HG02884 (cell line): Measurements from ENCODE around the gene POLR3K.

ENCODE experiments used
- ATAC-seq: cut with Tn5 transposase; IDR thresholded peaks from one replicate; pipeline ENCODE4 v1.9.1; 2021; ENCODE audit warnings: mild to moderate bottlenecking, moderate library complexity; ENCODE audit not compliant: unreplicated experiment

POLR3K gene

DNA sequence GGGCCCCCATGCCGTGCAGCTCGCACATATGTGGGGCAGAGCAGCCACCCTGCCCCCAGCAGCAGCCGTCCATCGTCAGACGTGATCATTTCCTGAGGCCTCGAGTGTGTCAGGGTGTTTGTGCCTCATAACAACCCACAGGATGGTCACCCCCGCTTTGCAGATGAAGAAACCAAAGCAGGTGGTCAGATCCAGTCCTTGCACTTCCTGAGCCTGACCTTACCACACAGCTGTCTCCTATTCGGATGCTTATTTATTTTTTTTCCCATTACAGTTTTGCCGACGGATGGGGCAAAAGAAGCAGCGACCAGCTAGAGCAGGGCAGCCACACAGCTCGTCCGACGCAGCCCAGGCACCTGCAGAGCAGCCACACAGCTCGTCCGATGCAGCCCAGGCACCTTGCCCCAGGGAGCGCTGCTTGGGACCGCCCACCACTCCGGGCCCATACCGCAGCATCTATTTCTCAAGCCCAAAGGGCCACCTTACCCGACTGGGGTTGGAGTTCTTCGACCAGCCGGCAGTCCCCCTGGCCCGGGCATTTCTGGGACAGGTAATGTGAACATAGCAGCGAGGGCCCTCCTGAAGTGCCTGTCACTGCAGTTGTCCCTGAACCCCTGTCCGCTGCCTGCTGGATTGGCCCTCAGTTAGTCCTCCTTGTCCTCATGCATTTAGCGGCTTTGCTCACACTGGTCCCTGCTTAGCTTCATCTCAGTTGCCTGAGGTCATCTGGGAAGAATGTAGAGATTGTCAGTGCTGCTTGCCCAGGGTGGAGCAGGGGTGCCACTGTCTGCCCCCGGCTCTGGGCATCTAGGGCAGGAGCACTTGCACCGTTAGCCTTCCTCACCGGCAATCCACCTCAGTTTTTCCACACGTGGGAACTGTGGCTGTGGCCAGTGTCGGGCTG, 26.0 kb upstream of the POLR3K start:
- ATAC-seq, result no peak

DNA sequence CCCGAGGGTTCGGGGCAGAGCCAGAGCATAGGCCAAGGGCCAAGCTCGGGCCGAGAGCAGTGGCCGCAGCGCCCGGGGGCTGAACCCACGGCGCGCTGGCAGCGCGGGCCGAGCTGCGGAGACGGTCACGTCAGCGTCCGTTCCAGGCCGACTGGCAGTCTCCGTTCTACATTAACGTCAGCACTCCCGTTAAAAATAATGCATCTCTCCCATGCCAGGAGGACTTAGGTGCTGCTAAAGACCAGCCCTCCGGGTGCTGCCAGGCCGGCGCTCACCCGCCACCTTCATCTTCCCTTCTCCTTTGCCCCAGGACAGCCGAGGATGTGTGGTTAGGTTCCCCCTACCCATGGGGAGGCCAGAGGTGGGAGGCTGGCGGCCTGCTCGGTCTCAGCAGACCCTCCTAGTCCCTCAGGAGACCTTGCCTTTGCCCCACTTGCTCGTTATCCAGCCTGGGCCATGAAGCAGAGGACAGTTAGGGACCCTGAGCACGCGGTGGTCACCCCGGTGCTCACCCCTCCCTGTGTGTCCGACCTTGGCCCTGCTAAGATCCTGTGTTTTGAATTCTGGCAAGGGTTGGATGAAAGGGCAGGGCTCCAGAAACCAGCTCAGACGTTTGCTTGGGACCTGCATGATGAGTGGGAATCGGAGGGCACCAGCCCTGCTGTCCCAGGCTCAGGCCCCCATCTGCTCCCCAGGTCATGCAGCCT, 25.2 kb upstream of the POLR3K start:
- no peak for ATAC-seq

DNA sequence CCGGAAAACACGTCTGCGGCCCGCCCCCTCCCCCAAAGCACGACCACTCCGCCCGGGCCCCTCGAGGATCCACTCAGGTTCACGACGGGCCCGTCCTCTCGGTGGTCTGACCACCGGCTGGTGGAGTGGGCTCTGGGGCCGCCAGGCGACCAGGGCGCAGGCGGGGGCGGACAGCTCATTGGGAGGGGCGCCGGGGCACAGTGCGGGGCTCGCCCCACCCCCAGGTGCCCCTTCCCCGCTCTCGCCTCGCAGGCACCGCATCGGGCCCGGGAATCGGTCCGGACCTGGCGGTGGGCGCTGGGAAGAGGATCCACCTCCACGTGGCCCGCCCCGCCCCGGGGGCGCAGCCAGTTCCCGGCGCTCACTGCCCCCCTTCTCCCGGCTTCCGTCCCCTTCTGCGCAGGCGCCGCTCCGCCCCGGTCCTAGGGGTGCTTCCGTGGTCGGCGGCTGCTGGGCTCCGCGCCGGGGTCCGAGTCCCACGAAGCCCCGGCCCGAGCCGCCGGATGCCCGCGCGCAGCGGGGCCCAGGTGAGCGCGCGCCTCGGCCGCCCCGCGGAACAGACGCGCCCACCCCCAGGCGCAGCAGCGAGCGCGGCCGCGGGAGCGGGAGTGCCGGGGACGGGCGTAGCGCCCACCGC, 24.5 kb upstream of the POLR3K start, which contains the start of gene MPG:
Gene MPG, plus strand, starts transcription at position 419 of the 637 bp plus-strand sequence. Its CDS starts 85 bp downstream, at position 504.
- ATAC-seq, result peak; percentile 65

DNA sequence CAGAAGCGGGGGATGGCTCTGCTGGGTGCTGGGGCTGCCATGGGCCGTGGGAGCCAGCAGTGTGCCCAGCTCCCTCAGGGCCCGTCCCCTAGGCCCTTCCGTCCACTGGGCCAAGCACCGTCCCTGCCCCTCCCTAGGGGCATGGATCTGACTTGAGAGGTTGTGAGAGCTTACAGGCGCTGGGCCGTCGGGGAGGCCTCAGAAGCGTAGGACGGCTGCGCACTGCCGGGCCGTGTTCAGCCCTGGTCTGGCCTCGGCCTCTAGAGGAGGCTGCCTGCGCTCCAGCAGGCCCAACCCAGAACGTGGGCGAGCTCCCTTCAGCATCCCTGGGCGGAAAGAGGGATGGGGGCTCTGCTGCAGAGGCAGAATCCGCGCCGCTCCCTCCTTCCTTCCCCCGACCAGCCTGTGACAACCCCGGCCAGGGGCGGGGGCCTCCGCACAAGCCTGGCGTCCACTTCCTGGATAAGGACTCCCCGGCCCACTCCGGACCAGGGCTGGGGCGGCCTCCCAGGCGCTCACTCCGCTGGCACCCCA, 23.9 kb upstream of the POLR3K start:
- ATAC-seq, result peak; percentile 24

DNA sequence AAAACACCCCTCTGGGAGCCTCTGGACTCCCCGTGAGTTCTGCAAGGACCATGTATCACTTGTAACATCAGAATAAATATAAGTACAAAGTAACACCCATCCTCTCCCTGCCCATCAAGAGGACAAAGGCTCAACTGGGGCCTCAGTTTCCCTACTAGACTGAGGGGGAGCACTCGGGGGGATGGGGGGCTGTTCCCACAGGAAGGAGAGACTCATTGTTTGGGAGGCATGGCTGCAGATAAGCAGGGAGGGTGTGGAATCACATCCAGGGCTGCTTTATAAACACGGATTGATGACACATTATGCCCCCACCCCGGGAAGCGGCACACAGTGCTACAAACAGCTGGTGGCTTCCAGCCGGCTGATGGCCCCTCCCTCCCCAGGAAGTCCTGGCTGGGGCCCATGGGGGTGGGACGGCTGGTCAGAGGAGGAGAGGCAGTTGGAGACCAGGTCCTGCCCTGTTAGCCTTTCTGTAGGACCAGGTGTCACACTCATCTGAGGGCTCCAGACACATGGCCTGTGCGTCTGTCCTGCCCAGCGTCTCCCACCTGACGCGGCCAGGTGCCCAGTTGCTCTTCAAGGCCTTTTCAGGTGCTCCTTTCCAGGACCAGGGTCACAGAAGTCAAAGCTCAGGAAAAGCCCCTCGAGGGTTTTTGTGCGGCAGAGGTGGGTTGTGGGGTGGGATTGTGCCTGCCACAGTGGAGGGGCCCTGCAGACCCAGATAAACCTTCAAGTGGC, 23.3 kb upstream of the POLR3K start:
- ATAC-seq, result no peak

DNA sequence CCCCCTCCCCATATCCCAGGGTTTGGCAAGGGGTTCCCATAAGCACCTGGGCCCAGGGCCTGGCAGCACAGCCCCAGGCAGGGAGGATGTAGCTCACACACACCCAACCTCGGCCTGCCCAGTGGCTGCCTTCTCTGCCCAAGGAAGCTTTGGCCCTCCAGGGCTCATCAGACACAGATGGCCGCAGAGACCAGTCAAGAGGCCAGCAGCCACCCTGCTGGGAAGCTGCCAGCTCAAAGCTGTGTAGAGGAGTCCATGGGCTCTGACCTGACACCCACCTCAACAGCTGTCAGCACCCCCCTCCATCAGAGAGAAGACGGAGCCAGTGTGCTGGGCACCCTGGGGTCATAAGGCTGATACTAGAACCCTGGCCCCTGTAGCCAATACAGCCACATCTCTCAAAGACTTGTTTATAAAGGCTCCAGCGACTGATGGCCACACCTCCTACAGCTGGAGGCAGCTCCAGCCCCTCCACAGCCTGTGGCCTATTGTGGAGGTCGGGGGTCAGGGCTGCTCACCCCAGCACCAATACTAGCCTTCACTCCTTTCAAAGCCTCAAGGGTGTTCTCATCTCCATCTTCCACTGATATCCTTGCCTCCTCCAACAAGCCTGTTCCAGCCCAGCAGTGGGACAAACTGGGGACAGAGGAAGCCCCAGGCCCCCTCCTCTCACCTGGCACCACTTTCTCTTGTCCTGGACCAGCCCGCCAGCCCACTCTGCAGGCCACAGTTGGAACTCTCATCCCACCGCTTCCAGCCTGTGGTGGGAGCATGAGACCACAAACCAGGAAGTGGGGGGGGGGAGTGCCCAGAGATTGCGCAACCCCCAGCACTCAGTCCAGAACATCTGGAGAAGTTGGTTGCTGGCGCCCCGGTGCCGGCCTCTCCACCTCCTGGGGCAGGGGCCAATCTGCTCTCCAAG, 22.4 kb upstream of the POLR3K start:
- no peak for ATAC-seq

DNA sequence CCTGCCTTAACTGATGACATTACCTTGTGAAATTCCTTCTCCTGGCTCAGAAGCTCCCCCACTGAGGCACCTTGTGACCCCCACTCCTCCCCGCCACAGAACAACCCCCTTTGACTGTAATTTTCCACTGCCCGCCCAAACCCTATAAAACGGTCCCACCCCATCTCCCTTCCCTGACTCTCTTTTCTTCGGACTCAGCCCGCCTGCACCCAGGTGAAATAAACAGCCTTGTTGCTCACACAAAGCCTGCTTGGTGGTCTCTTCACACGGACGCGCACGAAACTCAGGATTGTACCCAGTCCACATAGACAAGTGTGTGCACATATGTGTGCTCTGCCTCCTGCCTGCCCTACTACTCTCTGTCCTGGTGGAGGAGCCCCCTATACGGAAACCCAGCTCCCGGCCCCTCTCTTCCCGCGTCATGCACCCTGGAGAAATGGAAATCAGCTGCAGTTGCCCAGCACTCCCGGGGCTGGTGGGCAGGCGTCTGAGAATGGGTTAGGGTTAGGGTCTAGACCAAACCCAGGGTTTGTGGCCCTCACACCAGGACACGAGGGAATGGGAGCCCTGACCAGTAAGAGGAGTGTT, 21.4 kb upstream of the POLR3K start:
- ATAC-seq, result no peak

DNA sequence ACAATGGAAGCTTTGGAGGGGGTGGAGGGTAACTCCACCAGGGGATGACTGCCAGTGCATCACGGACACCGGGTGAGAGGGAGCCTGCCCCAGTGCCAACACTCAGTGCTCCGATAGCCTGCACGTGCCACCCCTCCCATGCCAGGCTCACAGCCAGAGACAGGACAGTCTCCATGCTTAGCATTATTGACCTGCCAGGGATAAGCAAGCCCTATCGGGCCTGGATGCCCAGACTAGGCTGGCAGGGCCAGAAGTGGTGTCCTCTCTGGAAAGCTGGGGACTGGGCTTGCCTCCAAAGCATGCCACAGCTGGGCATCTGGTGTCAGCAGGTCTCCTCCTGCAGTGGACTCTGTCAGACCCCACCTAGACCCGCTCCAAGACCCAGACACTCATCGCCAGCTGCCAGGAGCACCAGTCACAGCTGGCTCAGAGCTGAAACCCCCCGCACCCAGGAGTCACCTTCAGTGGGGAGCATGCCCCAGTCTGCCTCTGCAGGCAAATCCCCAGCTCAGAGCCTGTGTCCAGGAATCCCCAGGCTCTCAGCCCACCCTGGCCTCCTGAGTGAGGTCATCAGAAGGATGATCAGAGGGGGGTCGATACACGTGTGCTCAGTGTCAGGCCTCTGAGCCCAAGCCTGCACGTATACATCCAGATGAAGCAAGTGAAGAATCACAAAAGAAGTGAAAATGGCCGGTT, 20.8 kb upstream of the POLR3K start:
- no peak for ATAC-seq

DNA sequence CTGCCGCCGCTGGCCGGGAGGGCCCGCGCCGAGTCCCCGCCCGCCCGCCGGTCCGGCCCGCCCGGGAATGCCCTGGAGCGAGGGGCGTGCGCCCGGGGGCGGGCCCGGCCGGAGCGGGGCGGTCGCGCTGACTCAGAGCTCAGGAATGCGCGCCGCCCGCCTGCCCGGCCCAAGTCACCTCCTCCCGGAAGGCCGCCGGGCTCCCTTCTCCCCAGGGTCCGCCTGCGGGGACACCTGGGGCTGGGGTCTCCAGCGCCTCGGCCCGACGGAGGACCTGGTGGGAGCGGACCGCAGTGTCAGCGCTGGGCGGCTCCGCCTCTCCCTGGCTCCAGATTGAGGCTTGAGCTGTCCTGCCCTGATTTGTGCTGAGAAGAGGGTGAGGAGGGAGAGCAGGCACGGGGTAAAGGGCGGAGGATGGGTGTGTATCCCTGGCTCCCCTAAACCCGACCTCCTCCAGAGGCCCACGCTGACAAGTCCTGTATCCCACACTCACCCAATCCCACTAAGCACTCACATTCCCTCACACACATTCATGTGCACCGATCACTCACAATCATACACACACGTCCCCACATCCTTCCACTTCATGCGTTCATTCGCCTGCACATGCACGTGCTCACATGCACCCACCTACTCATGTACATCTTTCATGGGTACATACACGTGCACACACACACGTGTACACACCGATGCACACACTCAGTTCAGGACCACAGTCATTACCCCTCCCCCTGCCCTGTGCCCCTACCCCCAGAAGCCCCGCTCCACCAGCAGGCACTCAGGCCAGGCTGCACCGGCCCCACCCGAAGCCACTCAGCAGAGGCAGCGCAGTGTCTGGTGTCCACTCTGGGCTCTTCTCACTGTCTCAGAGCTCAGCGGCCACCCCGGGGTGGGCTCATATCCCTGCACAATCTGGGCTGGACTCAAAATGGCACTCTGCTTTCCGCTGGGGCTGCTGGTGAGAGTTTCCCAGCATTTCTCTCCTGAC, 19.4 kb upstream of the POLR3K start, which contains the start of gene RHBDF1:
Gene RHBDF1, minus strand, starts transcription at position 71 of the 988 bp plus-strand sequence. CDS start 7,616 bp downstream, outside the sequence.
- ATAC-seq, result no peak

DNA sequence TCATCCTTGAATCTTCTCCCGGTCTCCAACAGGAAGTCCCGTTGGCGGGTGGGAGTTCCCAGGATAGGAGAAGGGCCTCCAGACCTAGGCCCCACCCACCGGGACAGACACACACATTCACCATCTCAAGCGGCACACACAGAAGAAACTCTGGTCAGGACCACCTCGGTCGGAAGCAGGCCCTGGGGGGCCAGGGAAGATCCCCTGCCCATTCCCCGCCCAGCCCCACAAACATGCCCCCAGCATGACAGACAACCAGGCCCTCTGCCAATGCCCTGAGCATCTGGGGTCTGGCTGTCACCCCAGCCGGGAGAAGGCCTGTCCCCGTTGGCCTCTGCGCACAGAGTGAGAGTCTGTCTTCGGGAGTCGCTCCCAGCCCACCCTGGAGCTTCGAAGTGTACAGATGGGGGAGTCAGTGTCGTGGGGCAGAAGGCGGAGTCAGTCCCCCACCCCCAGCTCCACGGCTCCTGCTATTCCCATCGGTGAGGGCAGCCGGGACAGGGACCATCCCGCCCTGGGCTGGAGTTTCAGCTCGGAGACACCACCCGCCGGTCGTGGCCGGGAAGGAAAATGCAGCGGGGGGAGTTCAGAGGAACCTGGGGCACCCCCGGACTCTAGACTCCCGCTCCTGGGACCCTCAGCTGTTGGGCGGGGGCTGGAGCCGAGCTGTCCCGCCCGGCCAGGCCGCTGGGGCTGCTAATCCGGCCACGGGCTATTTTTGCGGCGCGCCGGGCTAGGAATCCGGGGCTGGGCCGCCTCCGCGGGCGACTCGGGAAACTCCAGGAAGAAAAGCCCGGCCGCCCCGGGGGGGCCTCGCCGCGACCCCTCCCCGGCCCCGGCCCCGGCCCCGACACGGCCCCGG, 18.4 kb upstream of the POLR3K start:
- no peak for ATAC-seq

DNA sequence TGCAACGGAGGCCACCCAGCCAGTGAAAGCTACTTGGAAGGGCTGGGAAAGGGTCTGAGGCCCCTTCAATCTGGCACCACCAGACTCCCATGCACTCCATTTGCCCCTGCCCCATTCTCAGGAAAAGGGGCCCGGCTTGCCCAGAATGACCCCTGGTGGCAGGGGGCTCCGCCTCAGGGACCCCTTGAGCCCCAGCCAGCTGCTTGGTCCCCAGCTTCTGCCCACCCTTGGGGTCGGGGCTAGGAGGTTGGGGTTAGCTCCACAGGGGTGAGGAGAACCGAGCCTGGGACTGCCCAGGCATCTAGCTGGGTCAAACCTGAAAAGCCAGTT, 17.8 kb upstream of the POLR3K start:
- ATAC-seq, result no peak

DNA sequence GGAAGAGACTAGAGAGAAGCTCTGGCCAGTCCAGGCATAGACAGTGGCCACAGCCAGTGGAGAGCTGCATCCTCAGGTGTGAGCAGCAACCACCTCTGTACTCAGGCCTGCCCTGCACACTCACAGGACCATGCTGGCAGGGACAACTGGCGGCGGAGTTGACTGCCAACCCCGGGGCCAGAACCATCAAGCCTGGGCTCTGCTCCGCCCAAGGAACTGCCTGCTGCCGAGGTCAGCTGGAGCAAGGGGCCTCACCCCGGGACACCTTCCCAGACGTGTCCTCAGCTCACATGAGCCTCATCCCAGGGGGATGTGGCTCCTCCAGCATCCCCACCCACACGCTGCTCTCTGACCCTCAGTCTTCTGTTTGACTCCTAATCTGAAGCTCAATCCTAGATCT, 15.8 kb upstream of the POLR3K start:
- ATAC-seq, result no peak

DNA sequence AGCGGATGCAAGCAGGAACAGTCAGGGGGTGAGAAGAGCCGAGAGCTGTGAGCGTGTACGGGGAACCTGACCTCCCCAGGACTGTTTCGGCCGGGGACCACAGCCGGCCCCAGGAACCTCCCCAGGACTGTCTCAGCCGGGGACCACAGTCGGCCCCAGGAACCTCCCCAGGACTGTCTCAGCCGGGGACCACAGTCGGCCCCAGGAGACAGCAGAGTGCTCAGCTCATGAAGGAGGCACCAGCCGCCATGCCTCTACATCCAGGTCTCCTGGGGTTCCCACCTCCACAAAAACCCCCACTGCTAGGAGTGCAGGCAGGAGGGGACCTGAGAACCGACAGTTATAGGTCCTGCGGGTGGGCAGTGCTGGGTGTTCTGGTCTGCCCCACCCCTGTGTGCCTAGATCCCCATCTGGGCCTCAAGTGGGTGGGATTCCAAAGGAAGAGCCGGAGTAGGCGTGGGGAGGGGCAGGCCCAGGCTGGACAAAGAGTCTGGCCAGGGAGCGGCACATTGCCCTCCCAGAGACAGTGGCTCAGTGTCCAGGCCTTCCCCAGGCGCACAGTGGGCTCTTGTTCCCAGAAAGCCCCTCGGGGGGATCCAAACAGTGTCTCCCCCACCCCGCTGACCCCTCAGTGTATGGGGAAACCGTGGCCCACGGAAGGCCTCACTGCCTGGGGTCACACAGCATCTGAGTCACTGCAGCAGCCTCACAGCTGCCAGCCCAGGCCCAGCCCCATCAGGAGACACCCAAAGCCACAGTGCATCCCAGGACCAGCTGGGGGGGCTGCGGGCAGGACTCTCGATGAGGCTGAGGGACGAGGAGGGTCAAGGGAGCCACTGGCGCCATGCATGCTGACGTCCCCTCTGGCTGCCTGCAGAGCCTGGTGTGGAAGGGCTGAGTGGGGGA, 14.7 kb upstream of the POLR3K start:
- no peak for ATAC-seq

DNA sequence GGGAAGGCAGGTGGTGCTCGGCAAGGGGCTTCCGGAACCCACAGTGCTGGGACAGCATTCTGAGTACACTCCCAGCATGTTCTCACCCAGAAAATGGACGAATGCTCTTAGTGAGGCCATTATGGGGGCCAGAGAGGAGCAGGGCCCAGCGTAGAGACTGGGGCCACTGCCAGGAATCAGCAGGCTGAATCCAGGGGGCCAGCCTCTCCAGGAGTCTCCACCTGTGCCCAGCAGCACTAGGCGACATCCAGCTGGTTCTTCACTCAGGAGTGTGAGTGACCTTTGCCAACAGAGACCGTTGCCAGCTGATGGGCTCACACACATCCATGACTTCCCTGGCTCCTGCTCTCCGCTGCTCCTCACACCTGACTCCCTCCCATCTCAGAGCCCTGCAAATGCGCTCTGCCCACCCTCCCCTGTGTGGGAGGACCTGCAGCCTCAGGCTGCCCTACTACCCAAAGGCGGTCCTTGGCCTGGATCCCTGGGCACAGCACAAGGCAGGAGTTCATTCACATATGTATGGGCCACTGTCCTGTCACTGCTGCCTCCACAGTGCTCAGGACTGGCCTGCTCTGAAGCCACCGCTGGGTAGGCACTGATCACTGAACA, 13.9 kb upstream of the POLR3K start:
- ATAC-seq, result no peak
